ENCODE measurements around the gene RRP1B. TPM values are rescaled to one million over a fixed set of nuclear protein-coding genes. Genes with fewer than 3 reads are reported as not detected.

RRP1B gene
- total RNA-seq, 1 donor from 2014 or later: 22.5 TPM

DNA sequence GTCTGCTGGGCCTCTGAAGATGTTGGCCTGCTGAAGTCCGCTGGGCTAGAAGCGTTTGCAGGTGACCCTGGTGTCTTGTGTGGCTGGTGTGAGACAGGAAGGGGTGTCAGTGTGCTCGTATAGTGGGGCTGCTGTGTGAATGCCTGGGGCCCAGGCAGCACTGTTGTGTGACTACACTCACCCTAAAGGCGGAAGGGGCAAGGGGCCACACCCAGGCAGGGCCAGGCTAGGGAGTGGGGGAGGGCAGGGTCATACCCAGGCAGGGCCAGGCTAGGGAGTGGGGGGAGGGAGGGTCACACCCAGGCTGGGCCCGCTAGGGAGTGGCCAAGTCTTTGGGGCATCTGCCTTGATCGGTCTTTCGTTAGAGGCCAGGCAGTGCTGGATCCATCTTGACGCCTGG is 84.6 kb downstream of the RRP1B start:
- DNase-seq (ENCODE audit: low spot score): no peak

DNA sequence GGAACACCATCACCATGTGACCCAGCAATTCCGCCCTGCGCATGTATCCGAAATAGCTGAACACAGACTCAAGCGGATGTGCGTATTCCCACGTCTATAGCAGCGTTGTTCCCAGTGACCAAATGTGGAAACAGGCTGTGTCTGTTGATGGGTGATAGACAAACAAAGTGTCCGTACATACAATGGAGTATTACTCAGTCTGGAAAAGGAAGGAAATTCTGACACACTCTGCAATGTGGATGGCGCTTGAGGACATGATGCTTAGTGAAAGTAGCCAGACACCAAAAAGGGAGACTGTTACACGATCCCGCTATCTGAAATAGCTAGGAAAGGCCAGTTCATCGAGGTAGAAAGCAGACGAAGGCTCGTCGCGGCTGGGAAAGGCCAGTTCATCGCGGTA is 85.4 kb downstream of the RRP1B start:
- DNase-seq (ENCODE audit: low spot score): no peak

Other genes starting within 250 kb of the RRP1B start
- gene SIK1, start 232.4 kb upstream of the RRP1B start, total RNA-seq: 29.2 TPM
- 2.0 TPM for gene HSF2BP, start 72 bp upstream of the RRP1B start, total RNA-seq
- 137 TPM for gene PDXK, start 59.6 kb downstream of the RRP1B start, total RNA-seq
- 181 TPM for gene CSTB, start 116.7 kb downstream of the RRP1B start, total RNA-seq
- 32.0 TPM for gene RRP1, start 130.0 kb downstream of the RRP1B start, total RNA-seq
- gene AGPAT3, start 205.7 kb downstream of the RRP1B start, total RNA-seq: 84.7 TPM

Data from ureter (tissue), 1 donor.